Brain pericyte (primary cell): ENCODE data around the gene NPHS1.
"Not testable (repeated sequence)": the region's sequence is repeated elsewhere in the genome, so short reads cannot be mapped to it uniquely, and the experiment has no call there.

Experiments
- DNase-seq: peaks from one replicate; pipeline ENCODE4 v3.0.0-alpha.2; 2012; ENCODE audit warnings: low read depth, low spot score

The NPHS1 gene

GRCh38 chr19:35852029-35852780 is at the start of gene NPHS1:
Gene NPHS1, minus strand, starts transcription at chr19:35852504. Its CDS starts 667 bp downstream, at chr19:35851837.
- no peak for DNase-seq

GRCh38 chr19:35901055-35901644 is 48.8 kb upstream of the NPHS1 start:
- no peak for DNase-seq

GRCh38 chr19:35899547-35900214 is 47.4 kb upstream of the NPHS1 start:
- DNase-seq: no peak

DNA sequence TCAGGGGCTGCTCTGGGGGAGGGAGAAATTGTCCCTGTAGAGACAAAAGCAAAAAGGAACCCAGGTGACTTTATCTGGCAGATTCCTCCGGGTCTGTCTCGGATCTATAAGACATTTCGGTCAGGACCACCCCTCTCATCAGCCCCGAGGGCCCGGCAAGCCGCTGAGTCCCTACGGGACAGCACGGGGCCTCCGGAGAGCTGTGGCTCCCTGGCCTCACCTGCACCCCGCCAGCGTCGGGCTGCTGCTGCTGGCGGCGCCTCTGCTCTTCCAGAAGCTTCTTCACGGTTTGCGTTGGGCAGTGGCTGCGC is 46.1 kb upstream of the NPHS1 start:
- DNase-seq: no peak

DNA sequence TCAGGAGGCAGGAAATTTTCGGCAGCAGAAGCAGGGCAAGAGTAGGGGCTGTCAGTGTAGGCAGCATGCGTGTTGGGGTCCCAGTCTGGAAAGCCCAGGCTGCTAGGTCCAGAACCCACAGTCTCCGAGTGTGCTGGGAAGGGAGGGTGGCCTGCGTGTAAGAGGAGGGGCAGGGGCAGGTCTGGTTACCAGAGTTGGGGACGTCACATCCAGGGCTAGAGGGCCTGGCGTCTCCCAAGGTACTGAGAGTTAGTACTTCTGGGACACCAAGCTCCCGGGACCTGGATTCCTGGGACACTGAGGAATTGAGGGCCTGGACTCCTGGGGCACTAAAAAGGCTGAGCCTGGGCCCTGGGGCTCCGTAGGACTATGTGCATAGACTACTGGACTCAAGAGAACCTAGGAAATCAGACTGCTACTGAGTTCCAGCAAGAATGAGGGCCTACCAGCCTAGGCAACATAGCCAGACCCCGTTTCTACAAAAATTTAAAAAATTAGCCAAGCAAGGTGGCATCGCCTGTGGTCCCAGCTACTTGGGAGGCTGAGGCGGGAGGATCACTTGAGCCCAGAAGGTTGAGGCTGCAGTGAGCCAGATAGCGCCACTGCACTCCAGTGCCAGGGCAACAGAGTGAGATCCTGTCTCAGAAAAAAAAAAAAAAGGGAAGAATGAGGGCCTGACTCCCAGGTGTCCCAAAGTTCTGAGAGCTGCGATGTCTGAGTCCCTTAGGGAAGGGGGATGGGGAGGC is 45.6 kb upstream of the NPHS1 start:
- no peak for DNase-seq

DNA sequence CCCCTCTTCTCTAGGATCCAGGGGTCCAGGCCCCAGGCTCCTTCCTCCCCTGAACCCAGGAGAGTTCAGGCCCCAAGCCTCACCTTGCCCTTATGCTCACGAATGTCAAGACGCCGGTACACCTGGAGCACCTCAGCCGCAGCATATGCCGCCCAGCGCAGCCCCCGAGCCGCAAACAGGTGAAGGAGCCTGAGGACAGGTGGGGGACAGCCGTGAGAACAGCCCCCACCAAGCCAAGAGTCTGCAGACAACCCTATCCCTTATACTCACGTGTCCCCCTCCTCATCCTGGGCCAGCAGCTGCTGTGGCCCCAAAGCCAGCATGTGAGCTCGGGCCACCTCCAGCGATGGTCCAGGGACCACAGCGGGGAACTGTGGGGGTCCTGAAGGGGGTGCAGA is 44.3 kb upstream of the NPHS1 start:
- no peak for DNase-seq

DNA sequence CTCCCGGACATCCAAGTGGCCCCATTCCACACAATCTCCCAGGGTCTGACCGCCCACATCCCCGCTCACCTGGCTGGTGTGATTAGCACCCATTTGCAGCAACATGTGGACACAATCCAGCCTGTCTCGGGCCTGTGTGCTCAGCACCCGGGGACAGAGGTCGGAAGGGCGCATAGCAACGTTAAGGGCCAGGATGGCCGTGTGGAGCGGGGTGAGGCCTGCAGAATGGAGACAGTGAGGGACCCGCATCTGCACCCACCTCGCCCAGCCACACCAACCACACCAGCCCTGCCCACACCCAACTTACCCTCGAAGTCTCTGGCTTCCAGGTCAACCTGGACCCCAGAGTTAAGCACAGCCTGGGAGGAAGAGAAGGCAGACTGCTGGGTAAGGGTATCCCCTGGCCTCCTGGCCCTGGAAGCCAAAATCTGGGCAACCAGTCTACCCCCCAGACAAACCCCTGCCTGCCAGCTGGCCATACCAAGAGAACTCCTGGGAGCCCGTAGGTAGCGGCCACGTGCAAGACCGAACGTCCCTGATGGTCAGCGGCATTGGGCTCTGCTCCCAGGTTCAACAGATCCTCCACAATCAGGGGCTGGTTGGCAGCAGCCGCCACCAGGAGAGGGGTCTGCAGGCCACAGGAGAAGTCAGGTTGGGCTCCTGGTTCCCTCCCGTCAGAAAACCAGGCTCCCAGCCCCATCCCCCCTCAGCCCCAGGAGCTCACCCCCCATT is 43.8 kb upstream of the NPHS1 start:
- no peak for DNase-seq

GRCh38 chr19:35894342-35894741 is 42.0 kb upstream of the NPHS1 start:
- no peak for DNase-seq

DNA sequence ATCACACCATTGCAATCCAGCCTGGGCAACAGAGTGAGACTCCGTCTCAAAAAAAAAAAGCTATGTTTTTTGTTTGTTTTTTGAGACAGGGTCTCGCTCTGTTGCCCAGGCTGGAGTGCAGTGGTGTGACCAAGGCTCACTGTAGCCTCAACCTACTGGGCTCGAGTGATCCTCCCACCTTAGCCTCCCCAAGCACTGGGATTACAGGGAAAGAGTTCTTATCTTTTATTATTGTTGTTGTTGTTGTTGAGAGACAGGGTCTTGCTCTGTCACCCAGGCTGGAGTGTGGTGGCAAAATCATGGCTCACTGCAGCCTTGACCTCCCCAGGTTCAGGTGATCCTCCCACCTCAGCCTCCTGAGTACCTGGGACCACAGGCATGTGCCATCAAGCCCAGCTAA is 39.5 kb upstream of the NPHS1 start:
- not testable (repeated sequence) for DNase-seq

GRCh38 chr19:35890113-35890650 is 37.9 kb upstream of the NPHS1 start:
- DNase-seq: no peak

DNA sequence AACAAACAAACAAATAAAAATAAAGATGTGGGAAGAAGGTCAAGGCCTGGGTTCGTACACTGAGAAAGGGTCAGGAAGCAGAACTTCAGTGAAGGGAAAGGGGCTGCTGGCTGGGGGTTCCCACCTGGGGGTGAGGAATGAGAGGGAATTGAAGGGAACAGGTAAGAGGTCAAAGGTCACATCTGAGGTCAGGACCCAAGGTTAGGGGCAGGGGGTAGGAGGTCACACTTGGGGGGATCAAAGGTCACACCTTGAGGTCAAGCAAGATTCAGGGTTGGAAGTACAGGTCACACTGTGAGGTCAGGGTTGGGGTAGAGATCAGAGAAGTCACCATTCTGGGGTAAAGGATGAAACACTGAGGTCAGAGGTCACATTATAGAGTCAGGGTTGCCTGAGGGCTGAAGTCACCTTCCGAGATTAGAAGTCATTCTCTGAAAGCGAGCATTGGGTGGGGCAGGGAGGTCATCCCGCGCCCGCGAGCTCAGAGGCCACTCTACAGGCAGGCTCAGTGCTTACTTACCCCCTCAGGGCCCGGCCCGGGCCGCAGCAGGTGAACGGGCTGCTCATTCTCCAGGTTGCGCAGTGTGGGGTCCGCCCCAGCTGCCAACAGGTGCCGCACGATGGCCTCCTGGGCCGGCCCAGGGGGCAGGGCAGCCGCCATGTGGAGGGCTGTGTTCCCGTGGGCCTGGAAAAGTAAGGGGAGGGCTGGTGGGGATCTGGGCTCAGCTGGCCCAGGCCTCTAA is 37.2 kb upstream of the NPHS1 start:
- DNase-seq: no peak

- no peak for DNase-seq
Measured at GRCh38 chr19:35888398-35888797, 36.1 kb upstream of the NPHS1 start.

DNA sequence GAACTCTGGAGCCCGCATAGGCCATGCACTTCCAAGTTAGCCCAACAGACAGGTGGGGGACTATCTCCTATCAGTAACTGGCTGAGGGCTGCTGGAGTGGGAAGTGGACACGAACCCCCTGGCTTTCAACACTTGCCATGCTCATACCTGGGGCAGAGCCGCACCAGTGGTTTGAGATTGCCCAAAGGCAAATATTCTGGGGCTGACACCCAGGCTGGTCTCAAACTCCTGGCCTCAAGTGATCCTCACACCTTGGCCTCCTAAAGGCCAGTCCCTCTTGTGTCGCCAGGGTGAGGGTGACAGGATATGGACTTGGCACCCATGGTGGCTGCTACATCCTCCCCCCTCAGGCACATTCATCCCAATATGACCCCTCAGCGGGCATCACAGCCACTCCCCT is 34.9 kb upstream of the NPHS1 start:
- DNase-seq: no peak

DNA sequence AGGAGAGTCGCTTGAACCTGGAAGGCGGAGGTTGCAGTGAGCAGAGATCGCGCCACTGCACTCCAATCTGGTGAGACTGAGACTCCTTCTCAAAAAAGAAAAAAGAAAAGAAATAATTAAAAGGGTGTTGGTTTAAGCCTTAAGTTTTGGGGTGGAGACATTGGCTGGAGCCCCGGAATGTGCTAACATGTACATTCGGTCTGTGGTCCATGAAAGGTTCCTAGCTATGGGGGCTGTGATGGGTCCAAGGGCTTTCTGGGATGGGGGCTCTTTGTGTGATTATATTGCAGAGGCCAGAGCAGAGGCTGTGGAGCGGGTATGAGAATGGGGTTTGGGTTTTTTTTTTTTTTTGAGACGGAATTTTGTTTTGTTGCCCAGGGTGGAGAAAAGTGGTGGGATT is 33.6 kb upstream of the NPHS1 start:
- DNase-seq: no peak

DNA sequence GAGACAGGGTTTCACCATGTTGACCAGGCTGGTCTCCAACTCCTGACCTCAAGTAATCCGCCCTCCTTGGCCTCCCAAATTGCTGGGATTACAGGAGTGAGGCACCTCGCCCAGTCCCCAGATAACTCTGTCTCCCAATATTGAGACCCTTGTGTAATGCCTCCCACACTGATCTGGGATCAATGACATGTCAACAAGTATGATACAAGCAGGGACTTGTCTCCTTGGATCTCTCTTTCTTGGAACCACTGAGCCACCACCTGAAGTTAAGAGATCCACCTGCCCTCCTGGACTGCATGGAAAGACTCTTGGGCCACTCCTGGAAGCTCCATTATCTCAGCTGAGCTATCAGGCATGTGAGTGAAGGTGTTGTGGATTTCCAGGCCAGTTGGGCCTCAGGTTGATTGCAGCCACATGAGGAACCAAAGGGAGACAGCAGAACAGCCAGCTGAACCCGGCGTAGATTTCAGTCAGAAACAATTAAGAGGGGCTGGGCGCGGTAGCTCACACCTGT is 33.0 kb upstream of the NPHS1 start:
- DNase-seq: no peak

DNA sequence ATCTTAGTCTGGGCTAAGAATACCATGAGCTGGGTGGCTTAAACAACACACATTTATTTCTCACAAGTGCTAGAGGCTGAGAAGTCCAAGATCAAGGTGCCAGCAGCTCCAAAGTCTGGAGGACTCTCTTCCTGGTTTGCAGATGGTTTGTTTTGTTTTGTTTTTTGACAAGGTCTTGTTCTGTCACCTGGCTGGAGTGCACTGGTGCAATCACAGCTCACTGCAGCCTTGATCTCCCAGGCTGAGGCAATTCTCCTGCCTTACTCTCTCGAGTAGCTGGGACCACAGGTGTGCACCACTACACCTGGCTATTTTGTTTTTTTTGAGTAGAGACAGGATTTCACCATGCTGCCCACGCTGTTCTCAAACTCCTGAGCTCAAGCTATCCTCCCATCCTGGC is 31.6 kb upstream of the NPHS1 start:
- no peak for DNase-seq

DNA sequence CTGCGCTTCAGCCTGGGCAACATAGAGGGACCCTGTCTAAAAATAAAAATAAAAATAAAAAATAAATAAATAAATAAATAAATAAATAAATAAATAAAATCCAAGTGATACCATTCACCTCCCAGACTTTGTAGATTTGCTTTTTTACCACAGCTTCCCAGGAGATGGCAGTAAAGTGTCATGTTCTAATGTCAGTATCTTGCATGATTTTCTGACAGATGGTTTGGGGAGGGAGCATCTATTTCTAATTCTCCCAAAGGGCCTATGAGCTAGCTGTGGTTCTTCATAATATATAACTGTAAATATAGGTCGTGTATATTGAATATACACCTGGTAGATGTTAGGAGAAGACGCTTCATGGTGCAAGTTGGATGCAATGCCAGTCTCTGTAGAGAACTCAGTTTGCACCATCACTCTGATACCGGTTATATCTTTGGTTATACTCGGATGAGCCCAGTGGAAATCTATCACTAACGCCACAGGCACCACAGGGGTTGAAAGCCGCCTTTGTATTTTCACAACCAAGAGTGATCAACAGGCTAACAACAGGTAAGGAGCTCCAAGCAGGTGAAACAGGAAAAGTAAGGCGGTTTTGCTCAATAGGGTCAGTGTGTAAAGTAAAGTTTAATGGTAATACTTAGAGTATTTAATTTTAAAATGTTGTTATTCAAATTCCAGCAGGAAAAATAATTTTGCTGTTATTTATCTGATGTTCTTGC is 30.0 kb upstream of the NPHS1 start:
- DNase-seq: no peak

DNA sequence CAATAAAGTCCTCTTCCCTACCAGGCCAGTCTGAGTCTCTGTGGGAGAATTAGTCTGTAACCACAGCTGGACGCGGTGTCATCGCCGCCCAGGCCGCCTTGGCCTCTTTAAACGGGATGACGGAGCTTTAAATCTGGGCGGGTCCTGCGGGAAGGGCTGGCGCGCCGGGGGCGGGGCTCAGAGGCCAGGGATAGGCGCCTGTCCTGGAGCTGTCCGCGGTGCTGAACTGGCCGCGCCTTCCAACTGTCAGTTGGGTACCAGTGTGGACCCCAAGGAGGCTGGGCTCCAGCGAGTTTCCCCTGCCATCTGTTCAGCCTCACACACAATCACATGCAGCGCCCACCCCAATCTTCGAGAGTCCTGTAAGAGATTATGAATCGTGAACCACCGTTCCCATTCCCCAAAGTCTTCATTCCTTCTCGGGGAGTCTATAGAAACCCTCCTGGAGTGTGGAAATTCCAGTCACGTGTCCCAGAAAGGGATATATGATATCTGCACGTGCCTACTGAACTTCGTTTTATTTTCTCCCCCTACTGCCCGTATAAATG is 27.5 kb upstream of the NPHS1 start:
- DNase-seq: peak; percentile 42

DNA sequence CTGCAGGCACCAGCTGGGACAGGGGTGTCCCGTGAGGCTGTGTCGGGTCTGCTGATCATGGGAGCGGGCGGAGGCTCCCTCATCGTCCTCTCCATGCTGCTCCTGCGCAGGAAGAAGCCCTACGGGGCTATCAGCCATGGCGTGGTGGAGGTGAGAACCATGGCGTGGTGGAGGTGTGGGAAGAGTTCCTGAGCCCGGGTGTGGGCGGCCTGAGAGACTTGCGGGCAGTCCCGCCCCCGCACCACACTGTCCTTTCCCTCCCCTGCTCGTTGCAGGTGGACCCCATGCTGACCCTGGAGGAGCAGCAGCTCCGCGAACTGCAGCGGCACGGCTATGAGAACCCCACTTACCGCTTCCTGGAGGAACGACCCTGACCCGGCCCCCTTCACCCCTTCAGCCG is 26.8 kb upstream of the NPHS1 start:
- no peak for DNase-seq
